ENCODE measurements around the gene LHX6. TPM values are rescaled to one million over a fixed set of nuclear protein-coding genes. Genes with fewer than 3 reads are reported as not detected.

The LHX6 gene
- total and polyA plus RNA-seq, 2 donors from 2014 or later, result 0.82 to 4.9 TPM

DNA sequence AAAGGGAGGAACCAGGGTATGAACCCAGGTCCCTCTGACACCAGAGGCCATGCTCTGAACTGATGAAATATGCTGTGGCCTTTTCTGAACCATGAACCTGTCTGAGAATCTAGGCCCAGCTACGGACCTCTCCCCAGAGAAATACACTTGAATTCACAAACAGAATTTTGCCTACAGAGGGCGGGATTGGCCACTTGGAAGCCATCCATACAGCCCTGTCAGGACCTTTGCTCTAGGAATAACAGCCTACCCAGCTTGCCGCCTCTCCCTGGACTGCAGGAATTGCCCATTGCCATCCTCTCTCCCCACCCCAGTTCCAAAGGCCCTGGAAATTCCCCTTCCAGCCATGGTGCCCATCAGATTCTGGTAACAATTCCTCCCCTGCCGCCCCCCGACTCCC is 42.5 kb downstream of the LHX6 start:
- Histone ChIP-seq H3K4me1 (ENCODE audit: control insufficient read depth in 2 of 3, insufficient read depth in 2 of 3, low read depth in 1 of 3, low read length in 3 of 3) (no peaks in the 10 kb centered on the region), H3K9ac (ENCODE audit: low read length in 3 of 3) (no peak overlapping the region), H3K9me3 (ENCODE audit: control insufficient read depth in 2 of 3, insufficient read depth in 1 of 3, low read length in 3 of 3) (no peaks in the 10 kb centered on the region), H3K4me3 (ENCODE audit: low read length in 3 of 3) (no peak overlapping the region), H3K27me3 (ENCODE audit: control insufficient read depth, insufficient read depth, low read length) (no peaks in the 10 kb centered on the region), H3K27ac (ENCODE audit: low read depth in 2 of 2, low read length in 2 of 2) (no peak overlapping the region), H3K36me3 (ENCODE audit: control insufficient read depth in 2 of 3, insufficient read depth in 3 of 3, low read length in 3 of 3) (no peaks in the 10 kb centered on the region)
- DNase-seq, result no peak
- FAIRE-seq, result no peak
- intact Hi-C loops (cut with DNase I), result no loop called here
- TF ChIP-seq, protein P1, sequence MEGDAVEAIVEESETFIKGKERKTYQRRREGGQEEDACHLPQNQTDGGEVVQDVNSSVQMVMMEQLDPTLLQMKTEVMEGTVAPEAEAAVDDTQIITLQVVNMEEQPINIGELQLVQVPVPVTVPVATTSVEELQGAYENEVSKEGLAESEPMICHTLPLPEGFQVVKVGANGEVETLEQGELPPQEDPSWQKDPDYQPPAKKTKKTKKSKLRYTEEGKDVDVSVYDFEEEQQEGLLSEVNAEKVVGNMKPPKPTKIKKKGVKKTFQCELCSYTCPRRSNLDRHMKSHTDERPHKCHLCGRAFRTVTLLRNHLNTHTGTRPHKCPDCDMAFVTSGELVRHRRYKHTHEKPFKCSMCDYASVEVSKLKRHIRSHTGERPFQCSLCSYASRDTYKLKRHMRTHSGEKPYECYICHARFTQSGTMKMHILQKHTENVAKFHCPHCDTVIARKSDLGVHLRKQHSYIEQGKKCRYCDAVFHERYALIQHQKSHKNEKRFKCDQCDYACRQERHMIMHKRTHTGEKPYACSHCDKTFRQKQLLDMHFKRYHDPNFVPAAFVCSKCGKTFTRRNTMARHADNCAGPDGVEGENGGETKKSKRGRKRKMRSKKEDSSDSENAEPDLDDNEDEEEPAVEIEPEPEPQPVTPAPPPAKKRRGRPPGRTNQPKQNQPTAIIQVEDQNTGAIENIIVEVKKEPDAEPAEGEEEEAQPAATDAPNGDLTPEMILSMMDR (IDR thresholded peaks at IDR 0.05; ENCODE audit: borderline replicate concordance, extremely low read depth, insufficient read depth), result no peak

DNA sequence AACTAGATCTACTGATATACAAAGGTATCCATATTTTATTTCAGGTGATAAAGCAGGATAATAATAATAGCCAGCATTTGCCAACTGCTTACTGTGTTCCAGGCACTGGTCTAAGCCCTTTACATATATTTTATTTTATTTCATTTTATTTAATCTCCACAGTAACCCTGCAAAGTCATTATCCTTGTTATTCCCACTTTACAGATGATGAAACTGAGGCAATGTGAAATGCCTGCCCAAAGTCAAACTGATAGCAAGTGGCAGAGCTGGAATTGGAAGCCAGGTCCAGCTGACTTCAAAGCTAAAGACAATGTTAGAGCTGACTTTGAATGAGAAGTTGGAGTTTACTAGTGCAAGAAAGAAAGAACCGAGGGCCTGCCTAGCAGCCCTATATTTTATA is 44.2 kb downstream of the LHX6 start:
- FAIRE-seq, result no peak
- no peaks in the 10 kb centered on the region for H3K4me1 ChIP-seq (ENCODE audit: control insufficient read depth in 2 of 3, insufficient read depth in 2 of 3, low read depth in 1 of 3, low read length in 3 of 3)
- TF ChIP-seq, protein P1 (IDR thresholded peaks at IDR 0.05; ENCODE audit: borderline replicate concordance, extremely low read depth, insufficient read depth), result no peak
- H3K36me3 ChIP-seq (ENCODE audit: control insufficient read depth in 2 of 3, insufficient read depth in 3 of 3, low read length in 3 of 3), result no peaks in the 10 kb centered on the region
- no peak overlapping the region for H3K9ac ChIP-seq (ENCODE audit: low read length in 3 of 3)
- no peak overlapping the region for H3K27ac ChIP-seq (ENCODE audit: low read depth in 2 of 2, low read length in 2 of 2)
- H3K4me3 ChIP-seq (ENCODE audit: low read length in 3 of 3), result no peak overlapping the region
- no peaks in the 10 kb centered on the region for H3K27me3 ChIP-seq (ENCODE audit: control insufficient read depth, insufficient read depth, low read length)
- DNase-seq, result no peak
- intact Hi-C loops (cut with DNase I), result no loop called here
- no peaks in the 10 kb centered on the region for H3K9me3 ChIP-seq (ENCODE audit: control insufficient read depth in 2 of 3, insufficient read depth in 1 of 3, low read length in 3 of 3)

DNA sequence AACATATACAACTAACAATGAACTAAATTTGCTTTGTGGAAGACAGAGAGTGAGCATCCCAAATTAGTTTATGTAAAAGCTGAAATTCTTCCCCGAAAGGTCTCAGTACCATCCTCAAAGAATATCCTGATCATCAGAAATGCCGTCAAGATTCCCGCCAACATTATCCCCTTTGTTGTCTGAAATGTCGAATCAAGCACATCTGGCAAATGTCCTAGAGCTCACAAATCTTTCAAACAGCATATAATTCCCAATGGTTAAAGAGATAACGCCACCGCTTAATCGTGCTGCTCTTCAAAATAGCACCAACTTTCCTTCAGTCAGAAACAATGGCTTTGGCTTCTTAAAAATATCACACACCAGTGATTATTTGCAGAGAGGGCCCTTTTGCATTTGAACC is 45.3 kb downstream of the LHX6 start:
- Histone ChIP-seq H3K27ac (ENCODE audit: low read depth in 2 of 2, low read length in 2 of 2) (no peak overlapping the region), H3K36me3 (ENCODE audit: control insufficient read depth in 2 of 3, insufficient read depth in 3 of 3, low read length in 3 of 3) (no peaks in the 10 kb centered on the region), H3K9me3 (ENCODE audit: control insufficient read depth in 2 of 3, insufficient read depth in 1 of 3, low read length in 3 of 3) (no peaks in the 10 kb centered on the region), H3K4me3 (ENCODE audit: low read length in 3 of 3) (no peak overlapping the region), H3K9ac (ENCODE audit: low read length in 3 of 3) (no peak overlapping the region), H3K27me3 (ENCODE audit: control insufficient read depth, insufficient read depth, low read length) (no peaks in the 10 kb centered on the region), H3K4me1 (ENCODE audit: control insufficient read depth in 2 of 3, insufficient read depth in 2 of 3, low read depth in 1 of 3, low read length in 3 of 3) (no peaks in the 10 kb centered on the region)
- TF ChIP-seq, protein P1 (IDR thresholded peaks at IDR 0.05; ENCODE audit: borderline replicate concordance, extremely low read depth, insufficient read depth), result no peak
- intact Hi-C loops (cut with DNase I), result no loop called here
- no peak for DNase-seq
- FAIRE-seq, result no peak

DNA sequence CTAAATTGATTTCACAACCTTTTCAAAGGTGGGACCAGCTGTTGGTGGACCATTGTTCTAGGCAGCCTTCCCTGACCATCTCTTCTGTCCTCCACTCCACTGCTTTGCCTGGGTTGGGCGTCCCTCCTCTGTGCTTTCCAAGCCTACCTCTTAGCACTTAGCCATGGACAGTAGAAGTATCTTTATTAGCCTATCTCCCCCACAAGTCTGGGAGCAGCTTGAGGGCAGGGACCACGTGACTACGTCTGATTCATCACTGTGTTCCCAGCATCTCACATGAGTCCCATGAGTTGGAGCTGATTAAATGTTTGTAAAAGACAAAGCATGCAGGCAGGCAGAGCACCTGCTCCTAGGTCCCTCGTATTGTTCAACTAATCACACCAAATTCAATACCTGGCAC is 48.1 kb downstream of the LHX6 start:
- Histone ChIP-seq H3K27ac (ENCODE audit: low read depth in 2 of 2, low read length in 2 of 2) (no peak overlapping the region), H3K4me1 (ENCODE audit: control insufficient read depth in 2 of 3, insufficient read depth in 2 of 3, low read depth in 1 of 3, low read length in 3 of 3) (no peaks in the 10 kb centered on the region), H3K9me3 (ENCODE audit: control insufficient read depth in 2 of 3, insufficient read depth in 1 of 3, low read length in 3 of 3) (no peaks in the 10 kb centered on the region), H3K4me3 (ENCODE audit: low read length in 3 of 3) (no peak overlapping the region), H3K27me3 (ENCODE audit: control insufficient read depth, insufficient read depth, low read length) (no peaks in the 10 kb centered on the region), H3K36me3 (ENCODE audit: control insufficient read depth in 2 of 3, insufficient read depth in 3 of 3, low read length in 3 of 3) (no peaks in the 10 kb centered on the region), H3K9ac (ENCODE audit: low read length in 3 of 3) (no peak overlapping the region)
- FAIRE-seq (no peak), DNase-seq (no peak)
- intact Hi-C loops (cut with DNase I), result no loop called here
- TF ChIP-seq, protein P1 (IDR thresholded peaks at IDR 0.05; ENCODE audit: borderline replicate concordance, extremely low read depth, insufficient read depth), result no peak

Measured in kidney (tissue), 14 donors.